Calu3 (cell line): ENCODE results near the gene B3GAT3. TPM values are rescaled to one million over a fixed set of nuclear protein-coding genes. Genes with fewer than 3 reads are reported as not detected.
"Not testable (repeated sequence)": the region's sequence is repeated elsewhere in the genome, so short reads cannot be mapped to it uniquely, and the experiment has no call there.

ENCODE experiments used
- BruUV-seq: library from RNA; stranded (reverse); fragments of 400-500 nt; replicated peaks from 2 replicates; lab custom pipeline; 2021; lab: Mats Ljungman, UMichigan
- CTCF ChIA-PET: fragments of 300-600 bp; sonication (Branson Sonifier 250); formaldehyde crosslinking; loops from one replicate; lab custom pipeline; 2022; ENCODE audit warnings: antibody characterized with exemption; lab: Charles Lee
- DNase-seq: peaks from one replicate; pipeline ENCODE4 v3.0.0; 2022
- H3K27ac Mint-ChIP-seq: one replicate; pipeline ENCODE4 v1.8.0; 2022; ENCODE audit warnings: mixed read lengths; ENCODE audit not compliant: unreplicated experiment
- H3K27me3 Mint-ChIP-seq: one replicate; pipeline ENCODE4 v1.8.0; 2022; ENCODE audit warnings: mixed read lengths; ENCODE audit not compliant: unreplicated experiment
- H3K36me3 Mint-ChIP-seq: one replicate; pipeline ENCODE4 v1.8.0; 2022; ENCODE audit warnings: mild to moderate bottlenecking, moderate library complexity, mixed read lengths; ENCODE audit not compliant: insufficient read depth, unreplicated experiment
- H3K4me1 Mint-ChIP-seq: one replicate; pipeline ENCODE4 v1.8.0; 2022; ENCODE audit warnings: mild to moderate bottlenecking, low read depth, mixed read lengths; ENCODE audit not compliant: unreplicated experiment
- H3K4me3 Mint-ChIP-seq: one replicate; pipeline ENCODE4 v1.8.0; 2022; ENCODE audit warnings: mild to moderate bottlenecking, low read depth, moderate library complexity, mixed read lengths; ENCODE audit not compliant: unreplicated experiment
- H3K9me3 Mint-ChIP-seq: one replicate; pipeline ENCODE4 v1.8.0; 2022; ENCODE audit warnings: low read depth, mixed read lengths; ENCODE audit not compliant: unreplicated experiment
- CTCF ChIP-seq: fragments of 200-600 bp; IDR thresholded peaks from one replicate; pipeline ENCODE4 v1.8.0; 2022; ENCODE audit warnings: antibody characterized with exemption; ENCODE audit not compliant: unreplicated experiment
- intact Hi-C: fragments of 100-400 bp; cut with micrococcal nuclease; formaldehyde crosslinking; loops from one replicate; pipeline ENCODE4 v1.10.0; 2022; ENCODE audit not compliant: unreplicated experiment
- total RNA-seq: library from RNA; stranded (reverse); gene quantifications from 2 replicates; pipeline ENCODE4 v1.2.3, GENCODE V29; 2022

The B3GAT3 gene
- total RNA-seq, 1 experiment from 2014 or later, result 31.5 TPM

GRCh38 chr11:62591448-62592145 lies 30.2 kb downstream of the B3GAT3 start, which contains the start of gene TUT1:
TUT1 (minus strand) TSS chr11:62591523; CDS start chr11:62591485, 38 bp downstream.
- Mint-ChIP-seq H3K4me3 (peak within 1 kb of the TSS; percentile 92), H3K27me3 (no peaks in the 10 kb centered on the region), H3K9me3 (no peaks in the 10 kb centered on the region), H3K36me3 (peaks cover 52% of the 10 kb centered on the region), H3K27ac (peak within 1 kb of the TSS; percentile 71), H3K4me1 (no peaks in the 10 kb centered on the region)
- TF ChIP-seq CTCF, result no peak
- TSS peak; percentile 100 for BruUV-seq
- CTCF ChIA-PET, result interaction anchor here (0.6 to 2.2 kb wide), 18 partner anchors 9 to 210 kb away, joined by 3 to 21 read pairs (median 4); partner anchors contain the start of genes C11orf98, CSKMT, EEF1G and GANAB
- intact Hi-C loops, result no loop called here
- peak; percentile 94 for DNase-seq

- no TSS peak for BruUV-seq
- TF ChIP-seq CTCF, result peak; percentile 16
- CTCF ChIA-PET, result no interaction called here
- DNase-seq, result no peak
- no peaks in the 10 kb centered on the region for H3K4me1 Mint-ChIP-seq
- intact Hi-C loops, result no loop called here
- H3K36me3 Mint-ChIP-seq, result peaks cover 46% of the 10 kb centered on the region
- no peak overlapping the region for H3K4me3 Mint-ChIP-seq
- no peak overlapping the region for H3K27ac Mint-ChIP-seq
- no peaks in the 10 kb centered on the region for H3K27me3 Mint-ChIP-seq
- no peaks in the 10 kb centered on the region for H3K9me3 Mint-ChIP-seq
Observed at GRCh38 chr11:62588966-62589637, 32.7 kb downstream of the B3GAT3 start.

GRCh38 chr11:62585356-62585755 lies 36.4 kb downstream of the B3GAT3 start:
- H3K4me3 Mint-ChIP-seq, H3K4me1 Mint-ChIP-seq, BruUV-seq, intact Hi-C loops, H3K27me3 Mint-ChIP-seq, H3K9me3 Mint-ChIP-seq, DNase-seq, H3K27ac Mint-ChIP-seq: not testable (repeated sequence)
- CTCF ChIA-PET, result interaction anchor here (0.6 kb wide), 1 partner anchor 97 kb away, joined by 4 read pairs; no protein-coding TSS in a partner anchor
- peaks cover 21% of the 10 kb centered on the region for H3K36me3 Mint-ChIP-seq

GRCh38 chr11:62581735-62582134 lies 40.1 kb downstream of the B3GAT3 start:
- H3K4me3 Mint-ChIP-seq, intact Hi-C loops, H3K27ac Mint-ChIP-seq, H3K27me3 Mint-ChIP-seq, H3K4me1 Mint-ChIP-seq, BruUV-seq, DNase-seq, CTCF ChIA-PET, H3K9me3 Mint-ChIP-seq: not testable (repeated sequence)
- H3K36me3 Mint-ChIP-seq, result peaks cover 27% of the 10 kb centered on the region

- no peak overlapping the region for H3K4me3 Mint-ChIP-seq
- H3K4me1 Mint-ChIP-seq, result peaks cover 3% of the 10 kb centered on the region
- H3K9me3 Mint-ChIP-seq, result no peaks in the 10 kb centered on the region
- BruUV-seq, result no TSS peak
- no peak overlapping the region for H3K27ac Mint-ChIP-seq
- H3K27me3 Mint-ChIP-seq, result no peaks in the 10 kb centered on the region
- H3K36me3 Mint-ChIP-seq, result peaks cover 23% of the 10 kb centered on the region
- DNase-seq, result no peak
- CTCF ChIA-PET, result no interaction called here
- no peak for TF ChIP-seq CTCF
- intact Hi-C loops, result no loop called here
Observed at GRCh38 chr11:62580959-62581715, 40.6 kb downstream of the B3GAT3 start.
